Amygdala (tissue), 56 donors: ENCODE data around the gene PLEKHH1.
"Not testable (repeated sequence)": the region's sequence is repeated elsewhere in the genome, so short reads cannot be mapped to it uniquely, and the experiment has no call there.

ENCODE experiments used
- DNase-seq, 56 donors: peaks; one replicate each; lab custom pipeline; 2025; lab: John Stamatoyannopoulos, UW

Gene PLEKHH1

GRCh38 chr14:67577909-67578749, 45.0 kb downstream of the PLEKHH1 start:
- no peak for DNase-seq

- DNase-seq: no peak
Observed at GRCh38 chr14:67579040-67579439, 46.0 kb downstream of the PLEKHH1 start.

GRCh38 chr14:67579636-67580035, 46.5 kb downstream of the PLEKHH1 start:
- no peak for DNase-seq

- DNase-seq: no peak
Observed at GRCh38 chr14:67580336-67581171, 47.5 kb downstream of the PLEKHH1 start.

- no peak for DNase-seq
Observed at GRCh38 chr14:67581643-67582042, 48.6 kb downstream of the PLEKHH1 start.

GRCh38 chr14:67582061-67582460, 49.0 kb downstream of the PLEKHH1 start:
- DNase-seq: no peak

- peak in 2 of 56 donors; percentile 15 to 27 for DNase-seq
Observed at GRCh38 chr14:67583711-67584644, 50.9 kb downstream of the PLEKHH1 start.

- no peak for DNase-seq
Observed at GRCh38 chr14:67584978-67585377, 51.9 kb downstream of the PLEKHH1 start.

- DNase-seq: no peak
Observed at GRCh38 chr14:67586369-67586768, 53.3 kb downstream of the PLEKHH1 start.

GRCh38 chr14:67589204-67589770, 56.2 kb downstream of the PLEKHH1 start:
- no peak for DNase-seq

GRCh38 chr14:67593650-67594049, 60.6 kb downstream of the PLEKHH1 start:
- not testable (repeated sequence) for DNase-seq

- no peak for DNase-seq
Observed at GRCh38 chr14:67595392-67595791, 62.3 kb downstream of the PLEKHH1 start.

- peak; percentile 31 to 93 (median 84) for DNase-seq
Observed at GRCh38 chr14:67599698-67600561, 66.8 kb downstream of the PLEKHH1 start, which contains the start of gene PIGH. Gene PIGH, minus strand, starts transcription at chr14:67600268. Its CDS starts 65 bp downstream, at chr14:67600203.

GRCh38 chr14:67600562-67600974, 67.5 kb downstream of the PLEKHH1 start:
- DNase-seq: not testable (repeated sequence)

- no peak for DNase-seq
Observed at GRCh38 chr14:67602076-67602475, 69.0 kb downstream of the PLEKHH1 start.

- DNase-seq: no peak
Observed at GRCh38 chr14:67602995-67603545, 70.0 kb downstream of the PLEKHH1 start.

- DNase-seq: no peak
Observed at GRCh38 chr14:67607646-67608045, 74.6 kb downstream of the PLEKHH1 start.

- no peak for DNase-seq
Observed at GRCh38 chr14:67609642-67610310, 76.7 kb downstream of the PLEKHH1 start.
